ENCODE data around the gene WDFY3.

DNA sequence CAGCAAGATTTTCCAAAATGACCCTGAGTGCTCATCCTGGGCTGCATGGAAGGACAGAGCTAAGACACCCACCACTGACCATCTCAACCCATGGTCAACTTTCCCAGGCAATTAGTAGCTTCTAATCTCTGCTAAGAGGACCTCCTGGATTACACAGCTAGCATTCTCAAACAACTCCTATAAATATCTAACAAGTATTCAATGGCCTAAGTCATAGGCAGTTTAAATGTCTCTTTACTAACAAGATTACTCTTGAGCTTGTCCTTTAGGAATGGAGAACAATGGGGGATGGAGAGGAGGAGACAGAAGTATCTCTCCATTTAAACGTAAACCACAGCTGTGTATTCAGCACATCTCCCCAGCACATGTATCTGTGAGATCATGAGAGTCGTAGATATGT is 118.1 kb downstream of the WDFY3 start:
- TF ChIP-seq KDM1A (IDR thresholded peaks at IDR 0.05; ENCODE audit: low read depth) (no peak), CBX2 (IDR thresholded peaks at IDR 0.05; ENCODE audit: borderline replicate concordance, low read depth) (no peak)
- TF ChIP-seq, protein P1, sequence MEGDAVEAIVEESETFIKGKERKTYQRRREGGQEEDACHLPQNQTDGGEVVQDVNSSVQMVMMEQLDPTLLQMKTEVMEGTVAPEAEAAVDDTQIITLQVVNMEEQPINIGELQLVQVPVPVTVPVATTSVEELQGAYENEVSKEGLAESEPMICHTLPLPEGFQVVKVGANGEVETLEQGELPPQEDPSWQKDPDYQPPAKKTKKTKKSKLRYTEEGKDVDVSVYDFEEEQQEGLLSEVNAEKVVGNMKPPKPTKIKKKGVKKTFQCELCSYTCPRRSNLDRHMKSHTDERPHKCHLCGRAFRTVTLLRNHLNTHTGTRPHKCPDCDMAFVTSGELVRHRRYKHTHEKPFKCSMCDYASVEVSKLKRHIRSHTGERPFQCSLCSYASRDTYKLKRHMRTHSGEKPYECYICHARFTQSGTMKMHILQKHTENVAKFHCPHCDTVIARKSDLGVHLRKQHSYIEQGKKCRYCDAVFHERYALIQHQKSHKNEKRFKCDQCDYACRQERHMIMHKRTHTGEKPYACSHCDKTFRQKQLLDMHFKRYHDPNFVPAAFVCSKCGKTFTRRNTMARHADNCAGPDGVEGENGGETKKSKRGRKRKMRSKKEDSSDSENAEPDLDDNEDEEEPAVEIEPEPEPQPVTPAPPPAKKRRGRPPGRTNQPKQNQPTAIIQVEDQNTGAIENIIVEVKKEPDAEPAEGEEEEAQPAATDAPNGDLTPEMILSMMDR (IDR thresholded peaks at IDR 0.05) = no peak
- TF ChIP-seq, protein P2, sequence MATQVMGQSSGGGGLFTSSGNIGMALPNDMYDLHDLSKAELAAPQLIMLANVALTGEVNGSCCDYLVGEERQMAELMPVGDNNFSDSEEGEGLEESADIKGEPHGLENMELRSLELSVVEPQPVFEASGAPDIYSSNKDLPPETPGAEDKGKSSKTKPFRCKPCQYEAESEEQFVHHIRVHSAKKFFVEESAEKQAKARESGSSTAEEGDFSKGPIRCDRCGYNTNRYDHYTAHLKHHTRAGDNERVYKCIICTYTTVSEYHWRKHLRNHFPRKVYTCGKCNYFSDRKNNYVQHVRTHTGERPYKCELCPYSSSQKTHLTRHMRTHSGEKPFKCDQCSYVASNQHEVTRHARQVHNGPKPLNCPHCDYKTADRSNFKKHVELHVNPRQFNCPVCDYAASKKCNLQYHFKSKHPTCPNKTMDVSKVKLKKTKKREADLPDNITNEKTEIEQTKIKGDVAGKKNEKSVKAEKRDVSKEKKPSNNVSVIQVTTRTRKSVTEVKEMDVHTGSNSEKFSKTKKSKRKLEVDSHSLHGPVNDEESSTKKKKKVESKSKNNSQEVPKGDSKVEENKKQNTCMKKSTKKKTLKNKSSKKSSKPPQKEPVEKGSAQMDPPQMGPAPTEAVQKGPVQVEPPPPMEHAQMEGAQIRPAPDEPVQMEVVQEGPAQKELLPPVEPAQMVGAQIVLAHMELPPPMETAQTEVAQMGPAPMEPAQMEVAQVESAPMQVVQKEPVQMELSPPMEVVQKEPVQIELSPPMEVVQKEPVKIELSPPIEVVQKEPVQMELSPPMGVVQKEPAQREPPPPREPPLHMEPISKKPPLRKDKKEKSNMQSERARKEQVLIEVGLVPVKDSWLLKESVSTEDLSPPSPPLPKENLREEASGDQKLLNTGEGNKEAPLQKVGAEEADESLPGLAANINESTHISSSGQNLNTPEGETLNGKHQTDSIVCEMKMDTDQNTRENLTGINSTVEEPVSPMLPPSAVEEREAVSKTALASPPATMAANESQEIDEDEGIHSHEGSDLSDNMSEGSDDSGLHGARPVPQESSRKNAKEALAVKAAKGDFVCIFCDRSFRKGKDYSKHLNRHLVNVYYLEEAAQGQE (IDR thresholded peaks at IDR 0.05) = no peak
